Nephron (organoid): ENCODE results near the gene CNOT1.
A peak's percentile ranks its signal among the peaks of the same experiment; 100 is the strongest.

Experiments
- H3K27ac Mint-ChIP-seq, 3 experiments: 2 replicates each; pipeline ENCODE4 v1.8.0; 2020; ENCODE audit warnings: mixed read lengths in 3 of 3, mild to moderate bottlenecking in 2 of 3, moderate library complexity in 1 of 3
- H3K27me3 Mint-ChIP-seq: 2 replicates; pipeline ENCODE4 v1.8.0; 2021; ENCODE audit warnings: low read depth, mild to moderate bottlenecking, moderate library complexity, mixed read lengths
- H3K36me3 Mint-ChIP-seq: 2 replicates; pipeline ENCODE4 v1.8.0; 2020; ENCODE audit warnings: low read depth, mixed read lengths
- H3K4me1 Mint-ChIP-seq: 2 replicates; pipeline ENCODE4 v1.8.0; 2020; ENCODE audit warnings: mixed read lengths
- H3K4me3 Mint-ChIP-seq, 3 experiments: 2 replicates each; pipeline ENCODE4 v1.8.0; 2020; ENCODE audit warnings: mild to moderate bottlenecking in 3 of 3, mixed read lengths in 3 of 3, moderate library complexity in 2 of 3
- H3K9me3 Mint-ChIP-seq: 2 replicates; pipeline ENCODE4 v1.8.0; 2020; ENCODE audit warnings: mixed read lengths
- TF ChIP-seq, protein P1 (sequence below), 3 experiments: fragments of 200-600 bp; sonication (generic); IDR thresholded peaks; one replicate each; pipeline ENCODE4 v1.5.0; 2021; ENCODE audit warnings: antibody characterized with exemption in 3 of 3; ENCODE audit not compliant: unreplicated experiment in 3 of 3

Gene CNOT1

DNA sequence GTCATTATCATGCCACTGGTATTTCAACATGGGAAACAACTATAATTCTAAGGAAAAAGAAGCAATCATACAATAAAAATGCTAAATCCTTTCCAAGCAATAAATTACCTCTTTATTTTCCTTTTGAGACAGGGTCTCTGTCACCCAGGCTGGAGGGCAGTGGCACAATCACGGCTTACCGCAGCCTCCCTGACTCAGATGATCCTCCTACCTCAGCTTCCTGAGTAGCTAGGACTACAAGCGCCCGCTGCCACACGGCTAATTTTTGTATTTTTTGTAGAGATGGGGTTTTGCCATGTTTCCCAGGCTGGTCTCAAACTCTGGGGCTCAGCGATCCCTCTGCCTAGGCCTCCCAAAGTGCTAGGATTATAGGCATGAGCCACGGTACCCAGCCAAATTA, 24.1 kb downstream of the CNOT1 start:
- H3K4me1 Mint-ChIP-seq: no peaks in the 10 kb centered on the region
- H3K4me3 Mint-ChIP-seq: no peak overlapping the region
- H3K27ac Mint-ChIP-seq: no peak overlapping the region
- no peaks in the 10 kb centered on the region for H3K27me3 Mint-ChIP-seq
- peaks cover 53% of the 10 kb centered on the region for H3K36me3 Mint-ChIP-seq
- no peaks in the 10 kb centered on the region for H3K9me3 Mint-ChIP-seq
- TF ChIP-seq, protein P1, sequence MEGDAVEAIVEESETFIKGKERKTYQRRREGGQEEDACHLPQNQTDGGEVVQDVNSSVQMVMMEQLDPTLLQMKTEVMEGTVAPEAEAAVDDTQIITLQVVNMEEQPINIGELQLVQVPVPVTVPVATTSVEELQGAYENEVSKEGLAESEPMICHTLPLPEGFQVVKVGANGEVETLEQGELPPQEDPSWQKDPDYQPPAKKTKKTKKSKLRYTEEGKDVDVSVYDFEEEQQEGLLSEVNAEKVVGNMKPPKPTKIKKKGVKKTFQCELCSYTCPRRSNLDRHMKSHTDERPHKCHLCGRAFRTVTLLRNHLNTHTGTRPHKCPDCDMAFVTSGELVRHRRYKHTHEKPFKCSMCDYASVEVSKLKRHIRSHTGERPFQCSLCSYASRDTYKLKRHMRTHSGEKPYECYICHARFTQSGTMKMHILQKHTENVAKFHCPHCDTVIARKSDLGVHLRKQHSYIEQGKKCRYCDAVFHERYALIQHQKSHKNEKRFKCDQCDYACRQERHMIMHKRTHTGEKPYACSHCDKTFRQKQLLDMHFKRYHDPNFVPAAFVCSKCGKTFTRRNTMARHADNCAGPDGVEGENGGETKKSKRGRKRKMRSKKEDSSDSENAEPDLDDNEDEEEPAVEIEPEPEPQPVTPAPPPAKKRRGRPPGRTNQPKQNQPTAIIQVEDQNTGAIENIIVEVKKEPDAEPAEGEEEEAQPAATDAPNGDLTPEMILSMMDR (IDR thresholded peaks at IDR 0.05; ENCODE audit: unreplicated experiment in 3 of 3): no peak

DNA sequence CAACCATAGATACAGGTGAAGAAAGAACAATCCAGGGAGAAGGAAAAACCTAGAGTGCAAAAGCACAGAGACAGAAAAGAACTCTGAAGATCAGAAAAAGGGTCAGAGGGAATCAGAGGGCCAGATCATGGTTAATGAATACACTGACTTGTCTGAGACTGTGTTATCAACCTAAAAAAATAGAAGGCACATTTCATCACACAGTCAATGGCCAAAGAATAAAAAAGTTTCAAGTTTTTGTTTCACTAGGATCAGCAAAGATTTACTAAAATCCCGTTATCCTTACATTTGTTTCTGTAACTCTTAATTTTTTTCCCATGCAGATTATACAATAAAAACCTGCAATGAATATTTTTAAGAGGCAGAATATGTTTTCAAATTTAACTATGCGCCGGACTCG, 38.5 kb downstream of the CNOT1 start:
- no peaks in the 10 kb centered on the region for H3K9me3 Mint-ChIP-seq
- peaks cover 10% of the 10 kb centered on the region for H3K4me1 Mint-ChIP-seq
- peaks cover 80% of the 10 kb centered on the region for H3K36me3 Mint-ChIP-seq
- H3K27ac Mint-ChIP-seq: no peak overlapping the region
- H3K4me3 Mint-ChIP-seq: no peak overlapping the region
- H3K27me3 Mint-ChIP-seq: no peaks in the 10 kb centered on the region
- TF ChIP-seq, protein P1 (IDR thresholded peaks at IDR 0.05; ENCODE audit: unreplicated experiment in 3 of 3): no peak

DNA sequence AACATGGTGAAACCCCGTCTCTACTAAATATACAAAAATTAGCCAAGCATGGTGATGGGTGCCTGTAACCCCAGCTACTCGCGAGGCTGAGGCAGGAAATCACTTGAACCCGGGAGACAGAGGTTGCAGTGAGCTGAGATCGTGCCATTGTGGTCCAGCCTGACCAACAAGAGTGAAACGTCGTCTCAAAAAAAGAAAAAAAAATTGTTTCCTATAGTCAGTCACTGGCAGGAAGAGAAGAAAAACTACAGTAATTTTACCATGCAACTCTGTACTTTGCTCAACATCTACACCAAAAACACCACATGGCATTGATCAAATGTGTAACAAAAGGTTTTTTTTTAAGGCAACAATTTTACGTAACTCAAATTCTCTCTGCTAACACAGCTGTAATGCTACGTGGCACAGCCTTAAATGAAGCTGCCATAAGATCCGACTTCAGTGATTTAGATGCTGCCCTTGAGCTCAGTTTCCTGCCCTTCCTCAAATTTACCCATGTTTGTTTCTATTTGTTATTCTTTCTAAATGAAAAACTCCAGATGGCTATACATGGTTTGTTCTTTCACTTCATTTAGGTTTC, 40.2 kb downstream of the CNOT1 start:
- peaks cover 87% of the 10 kb centered on the region for H3K36me3 Mint-ChIP-seq
- H3K4me3 Mint-ChIP-seq: no peak overlapping the region
- H3K27ac Mint-ChIP-seq: peak overlapping the region in 2 of 3 experiments; percentile 26 to 63
- H3K9me3 Mint-ChIP-seq: no peaks in the 10 kb centered on the region
- TF ChIP-seq, protein P1 (IDR thresholded peaks at IDR 0.05; ENCODE audit: unreplicated experiment in 3 of 3): no peak
- peaks cover 10% of the 10 kb centered on the region for H3K4me1 Mint-ChIP-seq
- H3K27me3 Mint-ChIP-seq: no peaks in the 10 kb centered on the region

DNA sequence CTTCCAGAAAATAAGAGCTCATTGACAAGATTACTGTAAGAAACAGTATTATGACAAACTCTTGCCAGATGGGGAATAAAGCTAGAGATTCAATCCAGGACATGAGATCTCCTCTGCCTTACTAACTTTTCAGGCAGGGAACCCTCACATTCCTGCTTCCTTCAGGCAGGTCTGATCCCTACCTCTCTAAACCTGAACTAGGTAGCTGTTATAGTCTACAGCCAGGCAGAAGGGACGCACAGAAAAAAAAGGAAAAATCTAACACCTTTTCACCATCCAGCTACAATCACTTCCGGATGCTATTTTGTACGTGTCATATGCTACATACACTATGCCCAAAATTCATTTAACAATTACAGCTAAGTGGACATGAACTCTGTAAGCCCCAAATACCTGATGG, 41.2 kb downstream of the CNOT1 start:
- Mint-ChIP-seq H3K27me3 (no peaks in the 10 kb centered on the region), H3K9me3 (no peaks in the 10 kb centered on the region), H3K36me3 (peaks cover 80% of the 10 kb centered on the region), H3K4me1 (peaks cover 10% of the 10 kb centered on the region), H3K4me3 (no peak overlapping the region), H3K27ac (no peak overlapping the region)
- TF ChIP-seq, protein P1 (IDR thresholded peaks at IDR 0.05; ENCODE audit: unreplicated experiment in 3 of 3): no peak

DNA sequence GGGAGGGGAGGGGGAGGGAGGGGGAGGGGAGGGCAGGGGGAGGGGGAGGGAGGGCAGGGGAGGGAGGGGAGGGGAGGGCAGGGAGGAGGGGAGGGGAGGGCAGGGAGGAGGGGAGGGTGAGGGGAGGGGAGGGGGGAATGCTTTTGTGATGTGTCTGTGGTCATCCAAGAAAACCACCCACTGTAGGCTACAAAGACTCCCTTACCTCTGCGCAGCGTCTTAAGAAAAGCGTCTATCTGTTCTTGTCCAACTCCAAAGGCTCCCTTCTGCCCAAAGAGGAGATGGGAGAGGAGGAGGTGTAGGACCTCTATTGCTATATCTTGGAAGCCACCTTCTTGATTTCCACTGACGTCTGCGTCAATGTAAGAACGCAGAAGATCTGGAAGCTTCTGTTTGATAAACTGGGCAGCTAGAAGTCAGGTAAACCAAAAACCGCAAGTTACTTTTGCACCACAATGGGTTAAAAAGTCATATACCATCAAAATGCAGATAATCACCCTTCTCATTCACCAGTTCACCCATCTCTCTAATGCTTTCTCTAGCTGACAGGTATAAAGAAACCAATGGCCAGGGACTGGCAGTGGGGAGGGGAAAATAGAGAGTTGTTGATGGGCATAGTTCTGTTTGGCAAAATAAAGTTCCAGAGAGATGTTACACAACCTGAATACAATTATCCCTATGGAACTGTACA, 43.1 kb downstream of the CNOT1 start:
- Mint-ChIP-seq H3K27ac (no peak overlapping the region), H3K36me3 (peaks cover 75% of the 10 kb centered on the region), H3K4me3 (no peak overlapping the region), H3K4me1 (peaks cover 10% of the 10 kb centered on the region), H3K27me3 (no peaks in the 10 kb centered on the region), H3K9me3 (no peaks in the 10 kb centered on the region)
- TF ChIP-seq, protein P1 (IDR thresholded peaks at IDR 0.05; ENCODE audit: unreplicated experiment in 3 of 3): no peak
